Bronchial epithelial cell (primary cell): ENCODE measurements around the gene PTPRH. TPM values are rescaled to one million over a fixed set of nuclear protein-coding genes. Genes with fewer than 3 reads are reported as not detected.

Experiments used
- DNase-seq: peaks from one replicate; pipeline ENCODE4 v3.0.0-alpha.2; 2010; ENCODE audit warnings: low read depth
- FAIRE-seq: peaks from 2 replicates; lab custom pipeline; 2011; peaks lifted over from hg19 to GRCh38; lab: Jason Lieb, UNC
- H3K27me3 ChIP-seq: 2 replicates; pipeline ENCODE4 v1.5.1; 2011; ENCODE audit warnings: low read length; ENCODE audit not compliant: control insufficient read depth, insufficient read depth
- H3K36me3 ChIP-seq: 2 replicates; pipeline ENCODE4 v1.5.1; 2011; ENCODE audit warnings: low read length; ENCODE audit not compliant: control insufficient read depth, insufficient read depth
- H3K4me3 ChIP-seq: 2 replicates; pipeline ENCODE4 v1.5.1; 2011; ENCODE audit warnings: mild to moderate bottlenecking, low read depth, low read length, control low read depth
- total RNA-seq: library from RNA; depleted of rRNA; stranded (reverse); fragments of >200 nt; gene quantifications from 2 replicates; pipeline ENCODE4 v1.2.1, GENCODE V29; 2014
- TF ChIP-seq, protein P1 (sequence below): IDR thresholded peaks from 2 replicates; pipeline ENCODE4 v1.5.1; 2011; ENCODE audit warnings: mild to moderate bottlenecking, moderate library complexity, low read length, control low read depth, inconsistent platforms; ENCODE audit not compliant: insufficient read depth, severe bottlenecking

The PTPRH gene
- total RNA-seq, 1 donor from 2014 or later: 3.9 TPM

DNA sequence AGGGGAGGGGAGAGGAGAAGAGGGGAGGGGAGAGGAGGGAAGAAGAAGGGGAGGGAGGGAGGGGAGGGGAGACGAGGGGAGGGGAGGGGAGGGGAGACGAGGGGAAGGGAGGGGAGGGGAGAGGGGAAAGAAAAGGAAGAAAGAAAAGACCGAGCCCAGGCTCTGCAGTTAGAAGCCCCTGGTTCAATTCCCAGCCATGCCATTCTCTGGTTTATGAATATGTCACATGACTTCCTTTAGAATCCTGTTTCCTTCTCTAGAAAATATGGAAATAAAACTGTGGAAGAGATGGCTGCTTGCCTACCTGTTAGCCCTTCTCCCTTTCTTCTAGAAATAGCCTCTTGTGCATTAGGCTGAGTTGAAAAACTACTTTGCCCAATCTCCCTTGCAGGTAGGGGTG is 74.6 kb downstream of the PTPRH start:
- FAIRE-seq (no peak), DNase-seq (no peak)
- no peak overlapping the region for H3K4me3 ChIP-seq
- TF ChIP-seq, protein P1, sequence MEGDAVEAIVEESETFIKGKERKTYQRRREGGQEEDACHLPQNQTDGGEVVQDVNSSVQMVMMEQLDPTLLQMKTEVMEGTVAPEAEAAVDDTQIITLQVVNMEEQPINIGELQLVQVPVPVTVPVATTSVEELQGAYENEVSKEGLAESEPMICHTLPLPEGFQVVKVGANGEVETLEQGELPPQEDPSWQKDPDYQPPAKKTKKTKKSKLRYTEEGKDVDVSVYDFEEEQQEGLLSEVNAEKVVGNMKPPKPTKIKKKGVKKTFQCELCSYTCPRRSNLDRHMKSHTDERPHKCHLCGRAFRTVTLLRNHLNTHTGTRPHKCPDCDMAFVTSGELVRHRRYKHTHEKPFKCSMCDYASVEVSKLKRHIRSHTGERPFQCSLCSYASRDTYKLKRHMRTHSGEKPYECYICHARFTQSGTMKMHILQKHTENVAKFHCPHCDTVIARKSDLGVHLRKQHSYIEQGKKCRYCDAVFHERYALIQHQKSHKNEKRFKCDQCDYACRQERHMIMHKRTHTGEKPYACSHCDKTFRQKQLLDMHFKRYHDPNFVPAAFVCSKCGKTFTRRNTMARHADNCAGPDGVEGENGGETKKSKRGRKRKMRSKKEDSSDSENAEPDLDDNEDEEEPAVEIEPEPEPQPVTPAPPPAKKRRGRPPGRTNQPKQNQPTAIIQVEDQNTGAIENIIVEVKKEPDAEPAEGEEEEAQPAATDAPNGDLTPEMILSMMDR: no peak
- H3K27me3 ChIP-seq: peaks cover 3% of the 10 kb centered on the region
- no peaks in the 10 kb centered on the region for H3K36me3 ChIP-seq

DNA sequence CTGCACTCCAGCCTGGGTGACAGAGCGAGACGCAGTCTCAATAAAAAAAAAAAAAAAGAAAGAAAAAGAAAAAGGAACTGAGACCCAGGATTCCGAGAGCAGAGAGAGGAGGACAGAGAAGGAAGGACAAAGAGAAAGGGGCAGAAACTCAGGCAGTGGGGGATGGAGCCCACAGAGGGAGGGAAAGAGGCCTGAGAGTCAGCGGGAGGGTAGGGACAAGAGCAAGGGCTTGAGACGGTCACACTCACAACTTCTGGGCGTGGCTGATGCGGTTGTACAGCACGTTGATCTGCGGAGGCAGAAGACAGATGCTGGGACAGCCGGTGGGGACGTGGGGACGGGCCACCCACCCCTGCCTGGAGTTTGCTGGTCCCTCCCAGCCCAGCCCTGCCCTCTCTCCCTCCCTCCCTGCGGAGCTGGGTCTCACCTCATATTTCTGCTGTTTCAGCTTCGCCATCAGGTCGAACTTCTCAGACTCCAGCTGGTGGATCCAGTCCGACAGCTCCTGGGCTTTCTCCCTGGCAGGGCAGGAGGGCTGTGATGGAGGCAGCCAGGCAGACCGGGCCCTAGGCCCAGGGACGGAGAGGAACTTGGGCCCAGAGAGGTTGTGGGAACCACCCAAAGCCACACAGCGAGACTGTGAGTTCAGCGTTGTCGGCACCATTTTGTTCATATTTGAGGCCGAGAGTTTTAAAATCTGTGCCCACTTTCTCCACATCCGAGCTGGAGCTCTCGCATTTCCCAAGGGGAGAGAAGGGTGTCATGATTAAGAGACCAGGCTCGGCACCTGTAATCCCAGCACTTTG is 75.5 kb downstream of the PTPRH start:
- no peaks in the 10 kb centered on the region for H3K36me3 ChIP-seq
- no peak for DNase-seq
- TF ChIP-seq, protein P1: no peak
- peaks cover 4% of the 10 kb centered on the region for H3K27me3 ChIP-seq
- no peak for FAIRE-seq
- no peak overlapping the region for H3K4me3 ChIP-seq

DNA sequence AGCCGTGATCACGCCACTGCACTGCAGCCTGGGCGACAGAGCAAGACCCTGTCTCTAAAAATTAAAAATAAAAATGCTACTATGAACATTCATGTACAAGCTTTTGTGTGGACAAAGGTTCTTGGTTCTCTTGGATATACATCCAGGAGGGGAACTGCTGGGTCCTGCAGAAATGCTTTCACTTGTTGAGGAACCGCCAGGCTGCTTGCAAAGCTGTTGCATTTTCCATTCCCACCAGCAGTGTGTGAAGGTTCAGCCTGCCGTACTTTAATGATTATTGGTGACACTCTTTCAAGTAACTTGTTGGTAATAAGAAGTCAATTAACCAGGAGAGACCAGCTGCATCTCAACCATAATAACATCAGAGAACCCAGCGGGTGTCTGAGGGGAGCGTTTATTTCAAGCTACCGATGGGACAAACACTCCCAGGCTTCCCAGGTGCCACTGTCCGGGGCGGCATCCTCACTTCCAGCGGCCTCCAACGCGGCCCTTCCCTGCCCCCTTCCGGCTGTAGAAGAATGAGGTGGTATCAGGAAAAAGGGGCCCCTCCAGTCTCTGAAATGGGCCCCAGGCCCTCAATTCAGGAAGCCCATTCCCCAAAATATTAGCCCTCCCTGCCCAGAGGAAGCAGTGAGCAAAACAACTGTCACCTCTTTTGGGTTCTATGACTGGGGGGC is 76.7 kb downstream of the PTPRH start:
- no peak overlapping the region for H3K4me3 ChIP-seq
- FAIRE-seq (no peak), DNase-seq (no peak)
- H3K27me3 ChIP-seq: peaks cover 4% of the 10 kb centered on the region
- no peaks in the 10 kb centered on the region for H3K36me3 ChIP-seq
- TF ChIP-seq, protein P1: no peak

DNA sequence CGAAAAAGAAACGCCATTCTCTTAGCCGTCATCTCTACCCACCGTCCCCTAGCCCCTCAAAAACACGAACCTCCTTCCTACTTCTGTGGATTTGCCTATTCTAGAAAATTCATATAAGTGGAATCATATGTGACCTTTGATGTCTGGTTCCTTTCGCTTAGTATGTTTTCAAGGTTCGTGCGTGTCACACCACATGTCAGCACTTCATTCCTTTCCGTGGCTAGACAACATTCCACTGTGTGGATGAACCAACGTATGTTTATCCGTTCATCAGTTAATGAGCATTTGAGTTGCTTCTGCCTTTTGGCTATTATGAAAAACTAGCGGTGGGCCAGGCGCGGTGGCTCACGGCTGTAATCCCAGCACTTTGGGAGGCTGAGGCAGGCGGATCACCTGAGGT is 77.9 kb downstream of the PTPRH start:
- Histone ChIP-seq H3K27me3 (peaks cover 4% of the 10 kb centered on the region), H3K4me3 (no peak overlapping the region), H3K36me3 (no peaks in the 10 kb centered on the region)
- FAIRE-seq: no peak
- no peak for DNase-seq
- TF ChIP-seq, protein P1: no peak

Other genes with a start within 250 kb of the PTPRH start
- 9.0 and 36.7 TPM in 2 replicates for gene NLRP2, start 243.1 kb downstream of the PTPRH start, total RNA-seq
- gene GP6, start 171.2 kb downstream of the PTPRH start, total RNA-seq: not detected in 2 replicates
- 23.7 and 37.0 TPM in 2 replicates for gene RDH13, start 146.4 kb downstream of the PTPRH start, total RNA-seq
- gene EPS8L1, start 133.6 kb downstream of the PTPRH start, total RNA-seq: 117 and 308 TPM in 2 replicates
- gene PPP1R12C, start 91.9 kb downstream of the PTPRH start, total RNA-seq: 22.9 and 25.6 TPM in 2 replicates
- gene TNNT1, start 60.3 kb downstream of the PTPRH start, total RNA-seq: 65.0 and 151 TPM in 2 replicates
- gene TNNI3, start 51.8 kb downstream of the PTPRH start, total RNA-seq: 0.53 and 1.0 TPM in 2 replicates
- 0.53 and 0.77 TPM in 2 replicates for gene DNAAF3, start 42.9 kb downstream of the PTPRH start, total RNA-seq
- gene SYT5, start 29.2 kb downstream of the PTPRH start, total RNA-seq: 0.13 and 0.26 TPM in 2 replicates
- gene TMEM86B, start 19.3 kb upstream of the PTPRH start, total RNA-seq: 0.53 and 1.4 TPM in 2 replicates
- gene PPP6R1, start 49.5 kb upstream of the PTPRH start, total RNA-seq: 15.5 and 27.1 TPM in 2 replicates
- 37.1 and 41.6 TPM in 2 replicates for gene HSPBP1, start 70.6 kb upstream of the PTPRH start, total RNA-seq
- 0.51 and 0.53 TPM in 2 replicates for gene BRSK1, start 74.5 kb upstream of the PTPRH start, total RNA-seq
- not detected in 2 replicates for gene TMEM150B, start 115.8 kb upstream of the PTPRH start, total RNA-seq
- gene KMT5C, start 130.4 kb upstream of the PTPRH start, total RNA-seq: 5.3 and 9.0 TPM in 2 replicates
- gene COX6B2, start 145.2 kb upstream of the PTPRH start, total RNA-seq: 0.26 and 0.64 TPM in 2 replicates
- not detected in 2 replicates for gene GARIN5B, start 153.8 kb upstream of the PTPRH start, total RNA-seq
- gene IL11, start 161.0 kb upstream of the PTPRH start, total RNA-seq: 0.64 and 1.3 TPM in 2 replicates
- not detected in 2 replicates for gene TMEM190, start 167.3 kb upstream of the PTPRH start, total RNA-seq
- 3.1 and 10.0 TPM in 2 replicates for gene TMEM238, start 174.8 kb upstream of the PTPRH start, total RNA-seq
- gene RPL28, start 176.4 kb upstream of the PTPRH start, total RNA-seq: 348 and 603 TPM in 2 replicates
- gene UBE2S, start 198.3 kb upstream of the PTPRH start, total RNA-seq: 38.2 and 50.4 TPM in 2 replicates
- gene SHISA7, start 233.8 kb upstream of the PTPRH start, total RNA-seq: not detected in 2 replicates